Measurements from ENCODE around the gene LIX1L.

The LIX1L gene

GRCh38 chr1:145886390-145886789 lies 71.4 kb downstream of the LIX1L start:
- H3K27ac ChIP-seq (ENCODE audit: low read length): no peak overlapping the region
- H3K9me3 ChIP-seq (replicated peaks; ENCODE audit: insufficient read depth, low read length): no peaks in the 10 kb centered on the region
- H3K27me3 ChIP-seq (replicated peaks; ENCODE audit: insufficient read depth, low read length): peaks cover 21% of the 10 kb centered on the region
- no peaks in the 10 kb centered on the region for H3K36me3 ChIP-seq (replicated peaks; ENCODE audit: insufficient read depth, low read length)
- TF ChIP-seq, protein P1, sequence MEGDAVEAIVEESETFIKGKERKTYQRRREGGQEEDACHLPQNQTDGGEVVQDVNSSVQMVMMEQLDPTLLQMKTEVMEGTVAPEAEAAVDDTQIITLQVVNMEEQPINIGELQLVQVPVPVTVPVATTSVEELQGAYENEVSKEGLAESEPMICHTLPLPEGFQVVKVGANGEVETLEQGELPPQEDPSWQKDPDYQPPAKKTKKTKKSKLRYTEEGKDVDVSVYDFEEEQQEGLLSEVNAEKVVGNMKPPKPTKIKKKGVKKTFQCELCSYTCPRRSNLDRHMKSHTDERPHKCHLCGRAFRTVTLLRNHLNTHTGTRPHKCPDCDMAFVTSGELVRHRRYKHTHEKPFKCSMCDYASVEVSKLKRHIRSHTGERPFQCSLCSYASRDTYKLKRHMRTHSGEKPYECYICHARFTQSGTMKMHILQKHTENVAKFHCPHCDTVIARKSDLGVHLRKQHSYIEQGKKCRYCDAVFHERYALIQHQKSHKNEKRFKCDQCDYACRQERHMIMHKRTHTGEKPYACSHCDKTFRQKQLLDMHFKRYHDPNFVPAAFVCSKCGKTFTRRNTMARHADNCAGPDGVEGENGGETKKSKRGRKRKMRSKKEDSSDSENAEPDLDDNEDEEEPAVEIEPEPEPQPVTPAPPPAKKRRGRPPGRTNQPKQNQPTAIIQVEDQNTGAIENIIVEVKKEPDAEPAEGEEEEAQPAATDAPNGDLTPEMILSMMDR (IDR thresholded peaks at IDR 0.05; ENCODE audit: low read length): no peak
- TF ChIP-seq EZH2phosphoT487 (IDR thresholded peaks at IDR 0.05; ENCODE audit: low read length): no peak
- no peak for TF ChIP-seq EZH2 (optimal IDR thresholded peaks at IDR 0.05; ENCODE audit: low read depth, low read length)
- no peaks in the 10 kb centered on the region for H3F3A ChIP-seq (ENCODE audit: insufficient read depth, low read length)
- H4K20me1 ChIP-seq (ENCODE audit: insufficient read depth, low read length): no peaks in the 10 kb centered on the region
- DNase-seq: no peak
- no peaks in the 10 kb centered on the region for H3K79me2 ChIP-seq (ENCODE audit: low read length)
- no peak overlapping the region for H3K9ac ChIP-seq (ENCODE audit: low read length)
- H2AFZ ChIP-seq (ENCODE audit: low read length): peak overlapping the region; percentile 77
- H3K4me3 ChIP-seq (ENCODE audit: low read length): peak overlapping the region; percentile 66
- no peaks in the 10 kb centered on the region for H3K9me2 ChIP-seq (replicated peaks; ENCODE audit: insufficient read depth, low read length)
- H3K4me2 ChIP-seq (ENCODE audit: low read depth, low read length): peak overlapping the region; percentile 97
- 0 out of 2 replicates have a peak, but pooled peaks cover 4% of the 10 kb centered on the region for H3K4me1 ChIP-seq (ENCODE audit: low read length)

- peak within 1 kb of the TSS; percentile 66 for H3K4me3 ChIP-seq (ENCODE audit: low read length)
- H3F3A ChIP-seq (ENCODE audit: insufficient read depth, low read length): no peaks in the 10 kb centered on the region
- no peaks in the 10 kb centered on the region for H3K79me2 ChIP-seq (ENCODE audit: low read length)
- no peak within 1 kb of the TSS for H3K9ac ChIP-seq (ENCODE audit: low read length)
- H3K9me3 ChIP-seq (replicated peaks; ENCODE audit: insufficient read depth, low read length): no peaks in the 10 kb centered on the region
- TF ChIP-seq, protein P1 (IDR thresholded peaks at IDR 0.05; ENCODE audit: low read length): no peak
- TF ChIP-seq EZH2 (optimal IDR thresholded peaks at IDR 0.05; ENCODE audit: low read depth, low read length) (no peak), EZH2phosphoT487 (IDR thresholded peaks at IDR 0.05; ENCODE audit: low read length) (no peak)
- H3K4me1 ChIP-seq (ENCODE audit: low read length): 0 out of 2 replicates have a peak, but pooled peaks cover 4% of the 10 kb centered on the region
- H4K20me1 ChIP-seq (ENCODE audit: insufficient read depth, low read length): no peaks in the 10 kb centered on the region
- H3K9me2 ChIP-seq (replicated peaks; ENCODE audit: insufficient read depth, low read length): no peaks in the 10 kb centered on the region
- peak; percentile 94 for DNase-seq
- peak within 1 kb of the TSS; percentile 77 for H2AFZ ChIP-seq (ENCODE audit: low read length)
- peaks cover 21% of the 10 kb centered on the region for H3K27me3 ChIP-seq (replicated peaks; ENCODE audit: insufficient read depth, low read length)
- no peaks in the 10 kb centered on the region for H3K36me3 ChIP-seq (replicated peaks; ENCODE audit: insufficient read depth, low read length)
- H3K4me2 ChIP-seq (ENCODE audit: low read depth, low read length): peak within 1 kb of the TSS; percentile 97
- H3K27ac ChIP-seq (ENCODE audit: low read length): no peak within 1 kb of the TSS
Measured at GRCh38 chr1:145885738-145886287, 72.0 kb downstream of the LIX1L start, which contains the start of gene ANKRD35. Gene ANKRD35, minus strand, starts transcription at chr1:145885866. Its CDS starts 108 bp downstream, at chr1:145885758.

DNA sequence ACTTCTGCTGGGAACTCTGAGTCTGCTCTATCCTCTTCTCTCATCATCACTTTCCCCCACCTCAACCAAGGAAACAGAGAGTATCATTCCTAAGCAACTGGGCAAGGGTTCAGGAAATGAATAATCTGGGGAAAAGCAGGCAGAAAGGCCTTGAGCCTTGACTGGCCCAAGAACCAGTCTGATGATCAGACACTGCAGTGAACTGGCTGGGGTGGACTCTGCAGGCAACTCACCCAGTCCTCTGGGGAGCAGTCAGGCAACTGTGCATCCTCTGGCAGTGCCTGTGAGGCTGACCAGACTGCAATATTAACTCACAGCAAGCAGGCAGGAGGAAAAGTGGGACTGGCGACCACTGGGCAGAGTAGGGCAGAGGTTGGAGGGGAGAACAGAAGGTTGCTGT lies 73.1 kb downstream of the LIX1L start:
- Histone ChIP-seq H3K36me3 (replicated peaks; ENCODE audit: insufficient read depth, low read length) (no peaks in the 10 kb centered on the region), H3K4me1 (ENCODE audit: low read length) (0 out of 2 replicates have a peak, but pooled peaks cover 4% of the 10 kb centered on the region), H3K4me3 (ENCODE audit: low read length) (no peak overlapping the region), H3F3A (ENCODE audit: insufficient read depth, low read length) (no peaks in the 10 kb centered on the region), H3K79me2 (ENCODE audit: low read length) (no peaks in the 10 kb centered on the region), H4K20me1 (ENCODE audit: insufficient read depth, low read length) (no peaks in the 10 kb centered on the region), H2AFZ (ENCODE audit: low read length) (no peak overlapping the region), H3K9me3 (replicated peaks; ENCODE audit: insufficient read depth, low read length) (no peaks in the 10 kb centered on the region), H3K9me2 (replicated peaks; ENCODE audit: insufficient read depth, low read length) (no peaks in the 10 kb centered on the region), H3K27ac (ENCODE audit: low read length) (no peak overlapping the region), H3K27me3 (replicated peaks; ENCODE audit: insufficient read depth, low read length) (peaks cover 21% of the 10 kb centered on the region), H3K4me2 (ENCODE audit: low read depth, low read length) (no peak overlapping the region), H3K9ac (ENCODE audit: low read length) (no peak overlapping the region)
- TF ChIP-seq EZH2phosphoT487 (IDR thresholded peaks at IDR 0.05; ENCODE audit: low read length) (no peak), EZH2 (optimal IDR thresholded peaks at IDR 0.05; ENCODE audit: low read depth, low read length) (no peak)
- TF ChIP-seq, protein P1 (IDR thresholded peaks at IDR 0.05; ENCODE audit: low read length): no peak
- no peak for DNase-seq

Data from MM.1S (cell line).